NCI-H2107 treated with DMSO at 0.1 percent for 48 hours (cell line): ENCODE measurements around the gene ALG9.

ENCODE experiments used
- DNase-seq: peaks from one replicate; lab custom pipeline; 2025; ENCODE audit not compliant: unreplicated experiment; lab: John Stamatoyannopoulos, UW

The ALG9 gene

GRCh38 chr11:111736621-111737443 is 134.5 kb downstream of the ALG9 start:
- no peak for DNase-seq
